A549 (cell line): Measurements from ENCODE around the gene UTP11. TPM values are rescaled to one million over a fixed set of nuclear protein-coding genes. Genes with fewer than 3 reads are reported as not detected.
A peak's percentile ranks its signal among the peaks of the same experiment; 100 is the strongest.

ENCODE experiments used
- ATAC-seq, 2 experiments: fragments of 200-7000 bp in 1 of 2; fragments of >200 bp in 1 of 2; cut with Nextera tagmentation in 1 of 2; cut with Tn5 transposase in 1 of 2; 3 replicates each; pipeline versions ENCODE4 v1.8.0 to v1.9.1; 2018 to 2020; ENCODE audit warnings: mild to moderate bottlenecking in 1 of 2, moderate library complexity in 1 of 2
- CTCF ChIA-PET: fragments of 300-600 bp; sonication (Branson Sonifier 250); formaldehyde crosslinking; extraction: SDS; loops from one replicate; lab custom pipeline; 2021; ENCODE audit warnings: antibody characterized with exemption, inconsistent platforms; lab: Yijun Ruan, JAX
- POLR2A ChIA-PET: fragments of 350-600 bp; formaldehyde crosslinking; extraction: SDS; loops from one replicate; lab custom pipeline; 2021; ENCODE audit warnings: antibody characterized with exemption, inconsistent platforms; lab: Yijun Ruan, JAX
- DNase-seq, 2 experiments: peaks; one replicate each; pipeline versions ENCODE4 v3.0.0 to v3.0.0-alpha.2; 2011 to 2016; ENCODE audit warnings: low read depth in 1 of 2, low spot score in 1 of 2
- FAIRE-seq: peaks from 2 replicates; lab custom pipeline; 2011; peaks lifted over from hg19 to GRCh38; lab: Jason Lieb, UNC
- H3K27ac ChIP-seq, 2 experiments: fragments of >200 bp; sonication (Bioruptor Twin); formaldehyde crosslinking; 3 replicates each; pipeline ENCODE4 v1.5.1; 2016 to 2017
- H3K4me1 ChIP-seq: fragments of >200 bp; sonication (Bioruptor Twin); formaldehyde crosslinking; 3 replicates; pipeline ENCODE4 v1.6.1; 2016
- H3K4me2 ChIP-seq: fragments of >200 bp; sonication (Bioruptor Twin); formaldehyde crosslinking; 3 replicates; pipeline ENCODE4 v1.6.1; 2016
- H3K4me3 ChIP-seq: fragments of >200 bp; sonication (Bioruptor Twin); formaldehyde crosslinking; 3 replicates; pipeline ENCODE4 v1.5.1; 2016
- H3K9me3 ChIP-seq: fragments of >200 bp; sonication (Bioruptor Twin); formaldehyde crosslinking; 3 replicates; pipeline ENCODE4 v1.6.1; 2016
- BCL3 ChIP-seq: fragments of >200 bp; sonication (Bioruptor Twin); formaldehyde crosslinking; IDR thresholded peaks from 3 replicates; pipeline ENCODE4 v1.6.1; 2016
- CBX2 ChIP-seq: fragments of 200-600 bp; sonication (generic); IDR thresholded peaks from 2 replicates; pipeline ENCODE4 v1.6.1; 2016; ENCODE audit warnings: low read depth, mild to moderate bottlenecking, borderline replicate concordance
- CHD2 ChIP-seq: fragments of 150-350 bp; IDR thresholded peaks from 2 replicates; pipeline ENCODE4 v1.6.1; 2014; ENCODE audit warnings: low read length; ENCODE audit not compliant: partially characterized antibody
- E2F6 ChIP-seq: IDR thresholded peaks from 2 replicates; pipeline ENCODE4 v1.6.1; 2012; ENCODE audit warnings: low read depth, borderline replicate concordance
- EHF ChIP-seq: fragments of 250-450 bp; sonication (Bioruptor Pico); IDR thresholded peaks from 2 replicates; pipeline ENCODE4 v1.5.0; 2020; ENCODE audit warnings: mild to moderate bottlenecking
- EHMT2 ChIP-seq: fragments of 200-600 bp; sonication (generic); IDR thresholded peaks from 2 replicates; pipeline ENCODE4 v1.6.1; 2016; ENCODE audit warnings: antibody characterized with exemption, low read depth, mild to moderate bottlenecking, moderate library complexity
- FOSL2 ChIP-seq, 2 experiments: fragments of 450-650 bp in 1 of 2; fragments of >200 bp in 1 of 2; sonication (Bioruptor Twin) in 1 of 2; formaldehyde crosslinking; IDR thresholded peaks; 2 replicates each; pipeline versions ENCODE4 v1.5.0 to v1.6.1; 2016 to 2020; ENCODE audit warnings: mild to moderate bottlenecking in 1 of 2, moderate library complexity in 1 of 2
- HOXB13 ChIP-seq: fragments of 250-450 bp; sonication (Bioruptor Pico); IDR thresholded peaks from 2 replicates; pipeline ENCODE4 v1.5.0; 2020; ENCODE audit warnings: low read depth, mild to moderate bottlenecking, moderate library complexity
- JUNB ChIP-seq: fragments of >200 bp; sonication (Bioruptor Twin); formaldehyde crosslinking; IDR thresholded peaks from 2 replicates; pipeline ENCODE4 v1.6.1; 2016
- KDM1A ChIP-seq: fragments of 200-600 bp; sonication (generic); IDR thresholded peaks from 2 replicates; pipeline ENCODE4 v1.6.1; 2016; ENCODE audit warnings: low read depth, mild to moderate bottlenecking
- NPAS2 ChIP-seq: fragments of 250-450 bp; sonication (Bioruptor Pico); IDR thresholded peaks from 2 replicates; pipeline ENCODE4 v1.8.0; 2022; ENCODE audit warnings: mild to moderate bottlenecking, moderate library complexity, borderline replicate concordance
- PBX3 ChIP-seq: IDR thresholded peaks from 2 replicates; pipeline ENCODE4 v1.6.1; 2012
- POLR2A ChIP-seq: IDR thresholded peaks from 2 replicates; pipeline ENCODE4 v1.6.1; 2012; ENCODE audit warnings: mild to moderate bottlenecking, low read length
- POLR2AphosphoS2 ChIP-seq: conservative IDR thresholded peaks from 2 replicates; pipeline ENCODE4 v1.6.1; 2012; ENCODE audit warnings: low read length, improper control_type of control experiment, inconsistent platforms
- REST ChIP-seq: fragments of 200-600 bp; sonication (generic); IDR thresholded peaks from 2 replicates; pipeline ENCODE4 v1.6.1; 2016; ENCODE audit warnings: antibody characterized with exemption, mild to moderate bottlenecking, moderate library complexity
- RFX5 ChIP-seq: fragments of 450-650 bp; IDR thresholded peaks from 2 replicates; pipeline ENCODE4 v1.7.1; 2014; ENCODE audit warnings: antibody characterized with exemption, mild to moderate bottlenecking, moderate library complexity
- RNF2 ChIP-seq: fragments of 200-600 bp; sonication (generic); IDR thresholded peaks from 2 replicates; pipeline ENCODE4 v1.6.1; 2016; ENCODE audit warnings: low read depth, mild to moderate bottlenecking, antibody characterized with exemption, moderate library complexity, borderline replicate concordance
- SREBF2 ChIP-seq: fragments of 450-650 bp; IDR thresholded peaks from 2 replicates; pipeline ENCODE4 v1.6.1; 2014; ENCODE audit warnings: mild to moderate bottlenecking, moderate library complexity
- TFCP2L1 ChIP-seq: fragments of 250-450 bp; sonication (Bioruptor Pico); IDR thresholded peaks from 2 replicates; pipeline ENCODE4 v1.5.0; 2021; ENCODE audit warnings: mild to moderate bottlenecking
- ZC3H11A ChIP-seq: fragments of 450-650 bp; IDR thresholded peaks from 2 replicates; pipeline ENCODE4 v1.6.1; 2014; ENCODE audit warnings: antibody characterized with exemption, mild to moderate bottlenecking
- ZSCAN20 ChIP-seq: fragments of 250-450 bp; sonication (Bioruptor Pico); IDR thresholded peaks from 2 replicates; pipeline ENCODE4 v1.8.0; 2022; ENCODE audit warnings: mild to moderate bottlenecking, moderate library complexity
- WGBS: methylation state at CpG from one replicate; pipeline ENCODE4 v1.1.6; 2017; ENCODE audit errors: missing lambda C conversion rate; 5-methylcytosine and 5-hydroxymethylcytosine counted together
- polyA plus RNA-seq, 4 experiments: library from polyadenylated mRNA; depleted of rRNA in 3 of 4; stranded (reverse); fragments of >200 nt; fragmentation: RNase III in 1 of 4; extraction: RNeasy Plus Mini Kit Qiagen cat#74134 plus additional on column Dnase treatment in 1 of 4; gene quantifications; 2 replicates in 3 of 4; 3 replicates in 1 of 4; pipeline ENCODE4 v1.2.3, GENCODE V29; 2011 to 2017

Gene UTP11
- polyA plus RNA-seq, 2 of the 4 experiments (the other 2 are of a cell fraction) = 37.6 to 44.8 TPM

GRCh38 chr1:38047603-38048141, 35.1 kb downstream of the UTP11 start:
- FAIRE-seq = no peak
- H3K4me2 ChIP-seq = peak overlapping the region; percentile 99
- 85% methylated on average over 16 of the region's 34 CpGs for WGBS
- TF ChIP-seq POLR2A (no peak), REST (peak; percentile 46; the same call in 1 of the 2 replicates)
- TF ChIP-seq, all 56 proteins: peak for 1
- DNase-seq (no peak), ATAC-seq (no peak)
- Histone ChIP-seq H3K27ac (peak overlapping the region in 1 of 2 experiments; percentile 61; a peak in 1 of 6 replicates), H3K9me3 (no peaks in the 10 kb centered on the region), H3K4me3 (peak overlapping the region; percentile 59), H3K4me1 (peaks cover 18% of the 10 kb centered on the region; the same call in 2 of the 3 replicates)
- ChIA-PET CTCF (interaction anchor here (1.2 to 1.4 kb wide), 3 partner anchors 10 to 25 kb away, joined by 3 to 5 read pairs (median 3); no protein-coding TSS in a partner anchor), POLR2A (interaction anchor here (0.5 kb wide), 1 partner anchor 108 kb away, joined by 3 read pairs; no protein-coding TSS in a partner anchor)

GRCh38 chr1:38050397-38051078, 38.0 kb downstream of the UTP11 start:
- 74% methylated on average over 9 of the region's 13 CpGs for whole genome bisulfite sequencing
- no peak overlapping the region for H3K27ac ChIP-seq
- TF ChIP-seq CBX2 = no peak
- no peak for TF ChIP-seq HOXB13
- no peak for TF ChIP-seq JUNB
- no peak for TF ChIP-seq E2F6
- TF ChIP-seq ZC3H11A = no peak
- TF ChIP-seq REST = no peak
- no peak for TF ChIP-seq CHD2
- no peak for TF ChIP-seq PBX3
- TF ChIP-seq EHMT2 = no peak
- TF ChIP-seq TFCP2L1 = no peak
- TF ChIP-seq FOSL2 (IDR thresholded peaks at IDR 0.05) = no peak
- no peak for TF ChIP-seq FOSL2 (CRISPR knock-in tag; IDR thresholded peaks at IDR 0.05)
- no peak for TF ChIP-seq NPAS2 (CRISPR knock-in tag)
- no peak for TF ChIP-seq EHF (CRISPR knock-in tag)
- TF ChIP-seq RNF2 = no peak
- TF ChIP-seq RFX5 = no peak
- no peak for TF ChIP-seq SREBF2
- no peak for TF ChIP-seq BCL3
- TF ChIP-seq KDM1A = no peak
- no peak for TF ChIP-seq POLR2AphosphoS2
- no peak for TF ChIP-seq ZSCAN20 (CRISPR knock-in tag)
- no peaks in the 10 kb centered on the region for H3K9me3 ChIP-seq
- H3K4me2 ChIP-seq = no peak overlapping the region
- POLR2A ChIA-PET = no interaction called here
- H3K4me3 ChIP-seq = no peak overlapping the region
- FAIRE-seq (no peak), ATAC-seq (no peak), DNase-seq (no peak)
- H3K4me1 ChIP-seq = peaks cover 5% of the 10 kb centered on the region; the same call in 2 of the 3 replicates
- CTCF ChIA-PET = no interaction called here
